Heart left ventricle (tissue), 13 donors: ENCODE data around the gene CCDC3.

Source experiments
- CTCF ChIP-seq, 12 donors: fragments of 200-600 bp; sonication (generic) in 4 of 12; IDR thresholded peaks; one replicate each; pipeline versions ENCODE4 v1.5.0 to v1.8.0; 2018 to 2022; ENCODE audit warnings: antibody characterized with exemption in 12 of 12, mild to moderate bottlenecking in 5 of 12
- POLR2A ChIP-seq, 2 donors: fragments of 450-650 bp; IDR thresholded peaks; one replicate each; pipeline ENCODE4 v1.6.1; 2017; ENCODE audit warnings: antibody characterized with exemption in 2 of 2, mild to moderate bottlenecking in 2 of 2, moderate library complexity in 2 of 2
- donor health status: ischemic (EF 13 %, LVEDD 7.1; RV severe dilation, severe dysfunction).
- donor health status: DM: no; HTN: yes; CAD: no.
- donor health status: DM: no; HTN: no; CAD: no.
- donor health status: ischemic (EF 25% LVEDD 6.9; RV normal size, moderate dysfunction).
- donor health status: ischemic (EF 25% LVEDD 5.7; RV mildly dilated, moderate dysfunction).
- donor health status: ischemic (EF 35%, LVEDD 5.7; RV mildly dilated, moderate dysfunction).
- donor health status: nonischemic (EF 11% LVEDD 7.7; RV severe dilation, severe dysfunction).
- donor health status: DM: yes; HTN: yes; CAD: no.
- donor health status: PGD.
- donor health status: ischemic (EF 29% LVEDD 5.4; RV normal size, mild dysfunction).
- donor health status: nonischemic (EF 23%, LVEDD 6.1; RV moderate dilation, normal function).

- no peak for TF ChIP-seq POLR2A (IDR thresholded peaks at IDR 0.05)
- no peak for TF ChIP-seq CTCF (IDR thresholded peaks at IDR 0.05)
These were observed 53.8 kb downstream of the CCDC3 start for GRCh38 chr10:12947741-12948140.
